GM04503 (cell line): ENCODE data around the gene ITIH3.

Experiments used
- DNase-seq: peaks from one replicate; pipeline ENCODE4 v3.0.0-alpha.2; 2012; ENCODE audit warnings: low read depth

The ITIH3 gene

DNA sequence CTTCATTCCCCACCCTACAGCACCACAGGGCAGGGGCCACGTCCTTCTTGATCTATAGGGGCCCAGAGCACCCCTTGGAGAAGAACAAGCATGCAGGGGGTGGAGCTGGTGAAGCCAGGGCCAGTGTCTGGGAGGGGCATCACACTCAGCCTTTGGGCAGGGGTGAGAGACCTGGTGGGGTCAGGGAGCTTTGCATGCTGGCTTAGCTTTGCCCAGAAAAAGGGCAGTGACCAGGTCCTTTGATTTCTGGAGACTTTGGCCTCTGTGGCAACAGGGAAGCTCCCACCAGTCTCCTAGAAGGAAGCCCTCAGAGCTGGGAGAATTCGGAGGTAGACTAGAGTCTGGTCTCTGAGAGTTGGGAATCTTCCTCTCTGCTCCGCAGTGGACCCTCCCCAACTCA lies 34.9 kb downstream of the ITIH3 start:
- DNase-seq = no peak

DNA sequence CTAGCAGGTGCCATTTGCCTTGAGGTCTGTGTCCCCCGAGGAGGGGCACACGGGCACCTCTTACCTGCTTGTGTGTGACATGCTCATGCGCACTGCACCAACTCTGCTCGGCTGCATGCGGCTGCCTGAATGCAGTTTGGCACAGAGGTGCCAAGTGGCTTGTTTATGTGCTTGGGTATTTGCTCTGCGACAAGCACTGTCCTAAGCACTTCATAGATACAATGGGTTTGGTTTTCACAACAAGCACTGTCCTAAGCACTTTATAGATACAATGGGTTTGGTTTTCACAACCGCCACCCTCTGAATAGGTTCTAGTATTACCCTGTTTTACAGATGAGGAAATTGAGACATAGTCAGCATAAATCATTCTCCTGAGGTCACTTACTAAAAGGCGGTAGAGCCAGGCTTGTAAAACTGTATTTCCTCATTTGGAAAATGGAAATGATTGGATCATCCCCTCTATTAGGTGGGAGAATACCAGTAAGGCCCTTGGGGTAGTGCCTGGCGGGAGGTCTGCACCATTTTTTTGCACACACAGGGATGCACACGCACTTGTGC lies 35.4 kb downstream of the ITIH3 start:
- no peak for DNase-seq

DNA sequence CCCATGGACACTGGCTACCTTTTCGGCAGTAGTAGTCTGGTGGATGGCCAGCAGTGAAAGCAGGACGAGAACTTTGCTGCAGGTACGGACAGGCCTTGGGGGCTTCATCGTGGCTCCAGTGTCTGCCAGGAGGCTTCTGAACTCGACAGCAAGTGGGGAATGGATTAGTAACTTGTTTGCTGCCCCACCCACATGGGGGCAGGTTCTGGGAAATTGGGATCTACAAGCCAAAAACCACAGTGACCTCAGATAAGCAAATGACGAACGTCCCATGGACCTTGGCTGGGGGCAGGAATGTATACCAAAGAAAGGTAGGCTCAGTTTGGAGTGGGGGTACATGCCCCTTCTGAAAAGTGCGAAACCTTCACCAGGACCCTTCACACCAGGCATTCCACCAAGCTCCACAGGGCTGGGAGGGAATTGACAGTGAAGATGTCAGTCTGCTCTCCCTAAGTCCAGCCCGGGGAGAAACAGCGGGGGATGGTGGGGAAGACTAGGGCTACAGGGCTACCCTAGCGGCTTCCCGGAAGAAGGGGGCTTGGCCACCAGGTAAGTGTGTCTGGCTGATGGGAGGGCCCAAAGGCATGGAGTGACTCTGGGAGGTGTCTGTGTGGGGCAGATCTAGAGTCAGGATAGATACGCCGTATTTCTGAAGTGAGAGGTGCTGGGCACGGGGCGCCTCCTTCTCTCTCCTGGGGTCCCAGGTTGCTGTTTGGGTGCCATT lies 36.1 kb downstream of the ITIH3 start, which contains the start of gene ITIH4:
Gene ITIH4 (minus strand): TSS at position 138 of the 724 bp plus-strand sequence. CDS start 30 bp downstream, at position 108.
- DNase-seq = no peak

DNA sequence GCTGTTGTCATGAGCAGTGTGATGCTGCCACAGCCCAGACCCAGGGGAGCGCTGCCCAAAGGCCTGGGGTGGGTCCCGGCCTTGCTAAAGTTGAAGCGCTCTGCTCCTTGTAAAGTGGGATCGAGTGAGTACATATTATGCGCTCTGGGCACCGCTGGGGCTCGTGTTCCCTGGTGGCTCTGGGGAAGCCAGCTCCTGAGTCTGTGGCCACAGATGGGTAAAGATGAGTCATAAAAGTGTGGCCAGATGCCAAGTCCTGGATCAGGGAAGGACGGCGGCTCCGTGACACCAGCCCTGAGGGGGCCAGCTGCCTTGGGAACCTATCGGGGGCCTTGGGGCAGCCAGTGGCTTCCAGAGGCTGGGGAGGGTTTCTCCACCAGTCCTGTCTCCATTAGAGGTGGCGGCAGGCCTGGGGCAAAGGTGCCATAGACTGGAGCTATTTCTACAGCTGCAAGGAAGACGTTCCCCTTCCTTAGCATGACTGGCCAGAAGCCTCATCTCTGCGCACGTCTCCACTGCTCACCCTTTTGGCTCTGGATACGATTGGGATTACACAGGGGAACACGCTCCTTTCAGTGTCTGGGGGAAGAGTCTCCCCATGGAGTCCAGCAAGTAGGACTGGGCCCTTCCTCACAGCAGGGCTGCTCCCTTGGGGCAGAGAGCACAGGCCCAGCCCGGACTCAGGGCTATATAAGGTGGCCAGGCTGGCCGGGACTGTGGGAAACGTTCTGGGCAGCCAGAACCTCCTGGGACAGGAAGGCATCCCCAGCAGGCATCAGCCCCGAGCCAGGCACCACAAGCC lies 37.1 kb downstream of the ITIH3 start:
- peak; percentile 56 for DNase-seq

DNA sequence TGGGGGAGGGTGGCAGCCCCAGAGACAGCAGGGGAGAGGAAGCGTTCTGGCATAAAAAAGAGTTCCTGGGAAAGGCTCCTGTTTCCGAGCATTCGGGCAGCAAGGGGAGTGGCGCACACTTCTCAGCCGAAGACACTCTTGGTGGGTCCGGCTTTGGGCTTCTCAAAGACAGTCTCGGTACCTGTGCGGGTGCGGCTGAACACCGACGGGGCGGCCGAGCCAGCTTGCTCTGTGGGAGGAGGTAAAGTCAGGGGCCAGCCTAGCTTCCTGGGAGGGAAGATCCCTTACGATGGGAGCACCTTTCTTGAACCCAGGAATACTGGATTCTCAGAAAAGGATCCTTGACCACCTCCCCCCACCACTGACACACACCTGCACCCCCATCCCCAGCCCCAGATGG lies 38.6 kb downstream of the ITIH3 start:
- no peak for DNase-seq

DNA sequence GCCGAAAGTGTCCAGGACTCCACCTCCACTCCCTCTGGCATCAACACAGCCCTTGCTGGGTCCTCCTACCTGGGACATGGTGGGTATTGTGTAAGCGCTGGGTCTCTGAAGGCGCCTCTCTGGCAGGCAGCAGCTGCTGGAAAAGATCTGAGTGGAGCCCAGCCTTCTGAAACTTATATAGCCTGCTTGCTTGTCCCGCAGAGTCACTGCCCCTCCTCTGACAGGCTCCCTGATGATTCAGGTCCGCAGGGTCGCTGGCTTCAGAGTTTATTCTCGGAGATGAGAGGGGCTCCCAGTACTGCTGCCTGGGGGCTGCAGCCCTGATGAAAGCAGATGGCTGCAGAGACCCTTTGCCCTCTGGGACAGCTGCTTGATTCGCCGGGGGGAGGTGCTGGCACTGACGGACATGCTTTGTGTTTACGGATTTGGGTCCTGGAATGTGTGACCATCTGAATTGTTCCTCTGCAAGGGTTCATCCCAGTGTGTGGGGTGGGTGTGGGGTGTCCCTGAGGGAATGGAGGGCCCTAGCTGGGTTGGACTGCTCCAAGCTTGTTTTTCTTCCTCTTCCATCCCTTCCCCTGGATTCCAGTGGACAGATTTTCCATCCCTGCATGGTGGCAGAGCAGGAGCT lies 40.4 kb downstream of the ITIH3 start, which contains the start of gene MUSTN1:
Gene MUSTN1 (minus strand): TSS at position 149 of the 631 bp plus-strand sequence. CDS start 71 bp downstream, at position 78.
- no peak for DNase-seq

DNA sequence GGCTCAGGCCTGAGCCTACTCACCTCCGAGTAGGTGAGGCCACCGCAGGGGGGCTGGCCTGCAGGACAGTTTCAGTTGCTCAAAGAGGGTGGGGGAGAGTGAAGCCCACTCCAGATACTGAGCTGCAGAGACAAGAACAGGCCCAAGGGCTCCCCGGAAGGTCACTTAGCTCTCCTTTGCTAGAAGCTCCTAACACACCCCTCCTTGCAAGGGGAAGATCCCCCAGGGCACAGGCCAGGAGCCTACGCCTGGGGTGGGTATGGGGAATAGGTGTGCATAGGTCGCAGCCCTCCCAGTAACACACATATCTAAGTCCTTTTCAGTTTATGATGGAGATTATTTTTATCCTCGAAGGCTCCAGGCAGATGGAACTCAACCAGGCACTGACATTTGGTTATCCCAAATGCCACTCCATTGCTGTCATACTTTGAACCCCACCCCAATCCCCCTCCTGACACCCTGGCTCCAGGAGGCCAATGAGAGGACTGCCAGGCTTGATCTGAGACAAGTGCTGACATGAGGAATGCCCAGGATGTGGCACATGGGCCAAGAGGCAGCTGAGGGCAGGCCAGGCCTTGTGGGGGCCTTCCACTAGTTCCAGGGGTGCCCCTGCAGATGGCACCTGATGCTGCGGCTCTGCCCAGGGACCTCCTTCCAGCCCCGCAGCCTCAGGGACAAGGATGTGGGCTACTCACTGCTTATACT lies 41.3 kb downstream of the ITIH3 start:
- DNase-seq = no peak

DNA sequence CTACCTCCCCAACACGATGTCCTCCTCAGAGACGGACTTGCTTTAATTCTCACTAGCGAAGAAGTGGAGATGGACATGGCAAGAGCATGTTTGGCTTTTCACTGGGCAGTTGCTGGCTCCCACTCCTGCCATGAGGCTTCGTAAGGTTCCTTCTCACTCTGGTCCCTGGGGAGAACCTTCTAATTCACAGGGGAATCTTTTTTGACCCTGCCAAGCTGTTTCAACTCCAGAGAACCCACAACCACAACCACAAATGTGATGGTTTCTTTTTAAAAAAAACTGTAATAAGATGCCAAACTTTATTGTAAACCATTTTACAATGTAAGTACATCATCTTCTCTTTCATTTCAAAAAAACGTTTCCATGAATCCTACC lies 41.9 kb downstream of the ITIH3 start:
- no peak for DNase-seq

DNA sequence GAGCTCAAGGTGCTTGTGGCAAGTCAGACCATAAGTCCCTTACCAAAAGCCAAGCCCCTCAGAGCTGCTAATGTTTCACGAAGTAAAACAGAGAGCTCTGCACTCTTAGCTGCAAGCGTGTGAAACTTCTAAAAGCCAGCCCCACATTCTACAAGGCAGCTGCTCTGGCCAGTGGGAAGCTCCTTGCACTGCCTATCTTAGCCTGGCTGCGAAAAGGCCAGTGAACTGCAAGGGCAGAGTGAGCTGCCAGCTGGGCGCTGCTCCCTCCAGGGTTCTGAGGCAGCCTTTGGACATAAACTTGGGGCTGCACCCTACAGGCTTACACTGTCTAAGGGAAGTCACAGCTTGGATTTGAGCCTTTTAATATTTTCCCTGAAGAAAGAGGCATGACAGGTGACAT lies 42.4 kb downstream of the ITIH3 start:
- DNase-seq = no peak

DNA sequence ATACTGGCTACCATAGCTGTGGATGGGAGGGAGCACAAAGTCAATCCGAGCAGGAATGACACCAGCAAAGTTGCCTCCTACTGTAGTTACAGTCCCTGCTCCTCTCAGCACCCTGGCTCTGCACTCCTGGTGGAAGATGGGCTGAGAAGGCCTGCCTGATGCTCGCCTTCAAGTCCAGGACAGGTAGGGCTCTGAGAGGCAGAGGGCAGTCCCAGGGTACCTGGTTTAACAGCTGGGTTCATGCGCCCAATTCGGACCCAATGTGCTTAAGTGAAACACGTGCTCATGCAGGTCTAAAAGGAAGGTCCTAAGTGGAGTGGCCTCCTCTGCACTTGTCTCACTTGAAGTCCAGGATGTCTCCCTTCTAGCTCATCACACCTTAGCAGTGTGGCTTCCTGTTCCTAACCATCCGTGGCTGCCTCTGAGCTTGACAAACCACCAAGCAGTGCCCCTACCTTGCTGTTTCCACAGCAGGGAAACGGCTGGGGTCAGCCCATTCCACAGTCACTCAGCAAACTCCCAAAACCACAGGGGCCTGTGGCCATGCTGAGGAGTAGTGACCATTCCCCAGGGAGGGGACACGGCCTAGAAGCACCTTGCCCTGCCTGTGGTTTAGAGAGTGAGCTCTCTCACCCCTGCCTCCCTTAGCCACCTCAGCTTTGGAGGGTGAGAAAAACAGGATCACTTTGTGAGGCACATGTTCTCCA lies 44.1 kb downstream of the ITIH3 start:
- no peak for DNase-seq

DNA sequence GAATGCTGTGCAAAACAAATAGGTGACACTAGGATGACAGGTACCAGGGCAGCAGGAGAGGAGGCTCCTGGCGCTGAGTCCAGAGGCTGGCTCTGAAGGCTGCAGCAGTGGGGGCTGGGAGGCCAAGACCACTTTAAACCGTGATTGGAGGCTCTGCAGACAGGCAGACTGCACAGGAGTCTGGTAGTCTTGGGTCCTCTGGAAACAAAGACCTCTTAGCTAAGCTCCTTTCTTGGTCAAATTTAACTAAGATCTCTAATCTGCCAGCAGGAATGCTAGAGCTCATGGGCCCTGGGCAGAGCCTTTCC lies 44.6 kb downstream of the ITIH3 start:
- no peak for DNase-seq

DNA sequence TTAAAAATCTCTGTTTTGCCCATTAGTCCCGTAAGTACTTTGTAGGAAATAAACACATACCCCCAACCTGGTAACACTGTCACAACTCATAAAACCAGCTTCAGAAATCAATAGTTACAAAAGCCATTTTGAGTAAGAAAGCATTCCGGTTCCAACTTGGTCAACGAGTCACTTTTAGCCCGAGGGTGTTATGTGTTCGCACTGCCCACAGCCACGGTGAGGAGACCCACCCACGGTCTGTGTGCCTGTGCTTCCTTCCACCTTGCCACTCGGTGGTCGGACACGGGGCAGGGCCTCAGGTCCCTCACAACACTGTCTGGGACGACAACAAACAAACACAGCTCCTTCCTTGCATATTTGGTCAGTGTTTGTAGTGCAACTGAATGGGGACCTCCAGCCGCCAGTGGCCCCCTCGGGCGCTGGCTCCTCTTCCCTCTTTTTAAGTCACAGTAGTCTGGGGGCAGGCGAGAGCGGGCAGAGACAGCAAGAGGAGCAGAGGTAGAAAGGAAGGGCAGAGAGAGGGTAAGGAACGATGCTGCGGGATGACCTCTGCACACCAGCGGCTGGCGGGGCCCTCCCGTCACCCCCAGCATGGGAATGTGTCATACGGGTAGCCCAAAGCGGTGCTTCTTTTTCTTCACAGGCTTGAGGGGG lies 45.4 kb downstream of the ITIH3 start:
- no peak for DNase-seq

DNA sequence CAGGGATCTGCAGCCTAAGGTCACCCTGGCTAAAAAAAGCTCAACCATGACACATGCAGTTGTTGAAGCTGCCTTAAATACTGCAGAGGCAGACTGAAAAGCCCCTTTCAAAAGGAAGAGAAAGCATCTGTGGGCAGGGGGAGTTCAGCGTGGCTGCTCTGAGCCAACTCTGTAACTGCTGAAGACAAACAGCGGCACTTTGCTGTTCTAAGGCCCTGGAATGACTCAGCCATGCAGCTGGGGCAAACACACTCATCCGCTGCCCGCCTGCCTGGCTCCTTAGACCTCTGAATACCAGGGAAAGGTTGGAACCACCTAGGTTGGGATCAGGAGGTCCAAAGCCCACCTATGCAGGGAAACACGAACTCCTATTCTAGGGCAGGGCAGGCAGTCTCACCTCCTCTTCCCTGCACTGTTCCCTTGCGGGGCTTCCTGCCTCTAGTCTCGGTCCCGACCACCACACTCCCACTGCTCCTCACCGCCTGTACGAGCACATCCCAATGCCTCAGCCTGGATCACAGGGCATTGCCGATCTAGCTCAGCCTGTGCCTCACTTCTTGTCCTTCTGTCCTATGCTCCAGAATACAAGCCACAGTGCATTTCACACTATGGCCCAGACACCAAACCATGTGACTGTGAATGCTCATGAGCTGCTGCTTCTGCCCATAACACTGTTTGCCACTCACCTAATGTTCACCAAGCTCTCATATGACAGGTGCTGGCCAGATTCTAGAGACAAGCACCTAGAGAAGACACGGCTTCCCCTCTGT lies 46.8 kb downstream of the ITIH3 start:
- no peak for DNase-seq

DNA sequence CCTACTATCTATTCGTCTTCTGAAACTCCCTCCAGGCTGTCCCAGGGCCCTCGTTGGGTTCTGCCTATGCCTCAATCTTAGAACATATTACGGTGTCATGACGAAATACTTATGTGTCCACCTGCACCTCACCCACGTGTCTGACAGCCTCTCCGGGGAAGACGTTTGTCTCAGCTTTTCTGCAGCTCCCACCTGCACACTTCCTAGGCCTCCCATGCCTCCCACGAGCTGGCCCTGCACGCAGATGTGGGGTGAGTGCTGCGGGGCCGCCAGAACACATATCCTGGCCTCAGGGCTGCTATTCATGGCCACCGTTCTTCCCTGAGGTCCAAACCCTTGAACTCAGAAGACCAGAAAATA lies 47.4 kb downstream of the ITIH3 start:
- DNase-seq = no peak

DNA sequence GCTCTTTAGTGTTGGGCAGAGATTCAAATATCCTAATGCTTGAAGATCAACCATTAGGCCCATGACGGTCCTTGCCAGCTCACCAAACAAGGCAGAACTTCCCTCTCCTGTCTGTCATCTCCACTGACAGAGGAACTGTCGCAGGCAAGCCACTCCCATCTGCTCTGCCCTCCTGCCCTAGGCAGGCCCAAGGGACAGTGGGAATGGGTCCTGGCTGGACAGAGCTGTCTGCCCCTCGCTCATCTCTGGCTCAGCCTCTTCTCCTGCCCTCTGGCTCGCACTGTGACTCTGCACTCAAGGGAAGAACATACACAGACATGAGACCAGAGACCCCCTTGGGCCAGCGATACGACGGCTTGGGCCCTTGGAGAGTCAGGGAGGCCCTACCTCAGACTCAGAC lies 47.8 kb downstream of the ITIH3 start:
- no peak for DNase-seq

DNA sequence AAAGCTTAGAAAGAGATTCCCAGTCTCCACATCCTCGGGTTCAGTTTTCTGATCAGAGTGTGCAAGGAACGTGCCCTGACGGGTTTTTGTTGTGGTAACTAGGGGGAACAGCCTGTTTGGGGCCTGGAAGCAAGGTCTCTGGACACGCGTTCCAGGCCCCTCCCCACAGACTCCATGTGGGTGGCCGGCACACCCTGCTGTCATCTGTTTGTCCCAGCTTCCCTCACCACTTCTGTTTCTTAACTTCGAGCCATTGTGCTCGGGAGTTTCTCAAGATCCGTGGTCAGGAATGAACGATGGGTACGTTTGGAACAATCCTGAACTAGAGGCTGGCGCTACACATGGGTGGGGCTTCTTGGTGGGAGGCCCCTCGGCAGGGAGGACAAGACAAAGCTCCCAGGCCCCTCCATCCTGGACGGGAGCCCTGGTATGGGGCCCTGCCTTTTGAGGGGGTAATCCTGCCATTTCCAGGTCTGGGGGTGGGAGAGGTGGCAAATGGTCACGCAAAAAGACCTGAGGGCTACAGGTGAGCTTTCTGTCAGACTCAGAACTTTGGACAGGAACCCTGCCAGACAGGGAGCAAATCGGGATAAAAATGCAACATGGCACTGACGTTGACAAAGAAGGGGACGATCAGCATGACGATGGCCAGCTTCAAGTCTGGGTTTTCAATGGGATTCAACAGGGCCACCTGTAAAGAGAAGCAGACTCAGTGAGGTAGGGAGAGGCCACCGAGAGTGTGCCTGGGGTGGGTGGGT lies 48.7 kb downstream of the ITIH3 start:
- no peak for DNase-seq

DNA sequence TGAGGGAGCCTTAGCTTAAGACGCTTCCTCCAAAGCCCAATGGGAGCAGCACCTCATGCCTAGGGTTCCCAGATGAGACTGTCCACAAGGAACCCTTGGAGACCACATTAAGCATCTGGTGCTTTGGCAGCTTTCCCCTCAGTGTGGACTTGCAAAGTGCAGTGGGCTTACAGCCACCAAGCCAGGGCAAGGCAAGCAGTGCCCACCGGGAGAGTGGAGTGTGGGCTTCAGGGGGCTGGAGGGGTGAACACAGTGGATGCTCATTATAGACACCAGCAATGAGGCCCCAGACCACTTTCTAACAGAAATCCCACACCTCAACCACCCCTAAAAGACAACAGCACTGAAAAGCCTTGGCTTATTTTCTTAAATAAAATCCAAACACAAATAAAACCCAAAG lies 49.3 kb downstream of the ITIH3 start:
- DNase-seq = no peak

DNA sequence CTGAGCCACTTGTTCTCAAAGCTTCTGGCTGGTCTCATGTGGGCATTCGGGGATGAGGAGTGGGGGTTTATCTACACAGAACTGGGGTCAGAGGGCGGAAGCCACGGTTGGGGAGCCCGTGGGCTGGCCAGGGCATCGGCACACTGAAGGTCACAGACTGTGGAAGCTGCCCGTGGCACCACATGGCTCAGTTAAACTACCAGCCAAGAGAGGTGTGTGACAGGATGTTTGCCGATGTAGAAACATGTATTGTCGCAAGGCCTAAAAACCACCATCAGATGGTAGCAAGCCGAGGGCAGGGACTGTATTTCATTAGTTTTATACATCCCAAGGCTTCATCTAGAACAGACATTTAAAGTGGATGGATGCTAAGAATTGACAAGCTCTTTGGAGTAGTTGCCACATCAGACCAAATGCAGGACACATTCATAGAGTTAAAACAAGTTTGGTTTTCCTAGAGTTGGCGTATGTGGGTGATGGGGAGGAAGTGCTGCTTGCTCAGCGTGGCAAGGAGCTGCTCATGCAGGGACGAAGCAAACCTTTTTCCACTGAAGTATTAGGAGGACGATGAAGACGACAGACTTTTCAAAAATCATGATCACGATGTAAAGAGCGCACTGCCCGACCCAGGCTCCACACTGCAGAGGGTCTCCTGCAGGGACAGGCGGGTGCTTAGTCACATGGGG lies 49.8 kb downstream of the ITIH3 start:
- no peak for DNase-seq

DNA sequence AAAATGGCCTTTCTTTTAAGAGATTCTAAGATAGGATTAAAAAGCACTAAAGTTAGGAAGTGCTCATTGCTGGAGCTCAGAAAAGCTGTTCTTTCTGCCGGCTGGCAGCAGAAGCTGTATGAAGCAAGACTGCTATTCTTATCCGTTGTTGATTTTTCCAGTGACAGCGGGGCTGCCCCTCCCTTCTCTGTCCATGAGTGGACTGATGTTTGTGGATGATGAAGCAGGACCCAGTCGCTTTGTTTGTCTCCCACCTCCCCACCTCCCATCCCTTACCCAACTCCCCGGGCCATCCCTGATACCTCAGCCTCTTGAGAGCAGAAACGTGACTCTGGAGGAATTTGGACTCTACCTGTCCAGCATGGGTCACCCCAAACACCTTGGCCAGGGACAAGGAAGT lies 50.6 kb downstream of the ITIH3 start:
- no peak for DNase-seq
